Peyer's patch (tissue), 4 donors: ENCODE data around the gene TMEM51. TPM values are rescaled to one million over a fixed set of nuclear protein-coding genes. Genes with fewer than 3 reads are reported as not detected.
A peak's percentile ranks its signal among the peaks of the same experiment; 100 is the strongest.

ENCODE experiments used
- DNase-seq, 3 donors: peaks; one replicate each; pipeline ENCODE4 v3.0.0-alpha.2; 2017 to 2019
- H3K27ac ChIP-seq, 4 donors: fragments of 200-600 bp; sonication (generic); one replicate each; pipeline ENCODE4 v1.5.1; 2016 to 2019
- H3K27me3 ChIP-seq, 2 donors: fragments of 200-600 bp; sonication (generic); one replicate each; pipeline ENCODE4 v1.5.1; 2019
- H3K36me3 ChIP-seq, 3 donors: fragments of 200-600 bp; sonication (generic); one replicate each; pipeline ENCODE4 v1.5.1; 2016 to 2019
- H3K4me1 ChIP-seq, 4 donors: fragments of 200-600 bp; sonication (generic); one replicate each; pipeline ENCODE4 v1.5.1; 2016 to 2019
- H3K4me3 ChIP-seq, 4 donors: fragments of 200-600 bp; sonication (generic); 1 replicate in 3 of 4; 2 replicates in 1 of 4; pipeline ENCODE4 v1.5.1; 2016 to 2019; ENCODE audit warnings: mild to moderate bottlenecking in 1 of 4
- H3K9me3 ChIP-seq, 4 donors: fragments of 200-600 bp; sonication (generic); one replicate each; pipeline ENCODE4 v1.5.1; 2016 to 2019; ENCODE audit warnings: mild to moderate bottlenecking in 1 of 4
- POLR2A ChIP-seq, 2 donors: fragments of 450-650 bp; IDR thresholded peaks; one replicate each; pipeline ENCODE4 v1.5.1; 2017; ENCODE audit warnings: antibody characterized with exemption in 2 of 2, mild to moderate bottlenecking in 2 of 2, moderate library complexity in 2 of 2
- total RNA-seq, 4 donors: library from RNA; depleted of rRNA; stranded (reverse); fragments of >200 nt; gene quantifications; one replicate each; pipeline ENCODE4 v1.1.0, GENCODE V29; 2016
- TF ChIP-seq, protein P1 (sequence below), 6 experiments: fragments of 450-650 bp in 4 of 6; fragments of 200-600 bp in 2 of 6; sonication (generic) in 1 of 6; IDR thresholded peaks; one replicate each; pipeline ENCODE4 v1.5.1; 2017 to 2019; ENCODE audit warnings: antibody characterized with exemption in 6 of 6, mild to moderate bottlenecking in 3 of 6, moderate library complexity in 1 of 6

Gene TMEM51
- total RNA-seq, 4 donors from 2014 or later: 3.3 to 31.0 (median 20.6) TPM

DNA sequence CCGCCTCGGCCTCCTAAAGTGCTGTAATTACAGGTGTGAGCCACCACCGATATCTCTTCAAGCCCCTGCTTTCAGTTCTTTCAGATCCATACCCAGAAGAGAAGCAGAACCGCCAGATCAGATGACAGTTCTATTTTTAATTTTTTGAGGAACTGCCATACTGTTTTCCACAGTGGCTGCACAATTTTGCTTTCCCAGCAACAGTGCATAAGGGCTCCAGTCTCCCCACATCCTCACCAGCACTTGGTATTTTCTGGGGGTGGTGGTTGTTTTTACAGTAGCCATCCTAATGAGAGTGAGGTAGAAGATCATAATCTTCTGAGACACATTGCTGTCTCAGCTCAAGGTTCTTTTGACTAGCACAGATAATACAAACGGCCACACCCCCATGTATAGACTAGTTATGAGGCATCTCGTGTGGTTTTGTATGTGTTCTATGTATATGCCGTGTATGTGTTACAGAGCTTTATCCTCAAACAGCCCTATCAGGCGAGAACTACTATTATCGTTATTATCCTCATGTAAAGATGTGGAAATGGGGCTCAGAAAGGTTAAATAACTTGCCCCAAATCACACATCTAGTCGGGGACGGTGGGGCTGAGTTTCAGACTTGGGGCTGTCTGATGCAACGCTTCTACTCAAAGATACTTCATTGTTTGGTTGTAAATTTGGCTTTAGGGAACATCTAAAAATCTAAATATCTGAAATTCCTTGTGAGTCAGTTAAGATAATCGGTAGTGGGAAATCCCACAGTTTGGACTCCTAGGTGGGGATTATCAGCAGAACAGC, 105.5 kb downstream of the TMEM51 start:
- Histone ChIP-seq H3K36me3 (no peaks in the 10 kb centered on the region), H3K9me3 (no peaks in the 10 kb centered on the region), H3K4me3 (no peak overlapping the region), H3K4me1 (peaks cover 0 to 24% (median 0%) of the 10 kb centered on the region in 4 donors), H3K27me3 (no peaks in the 10 kb centered on the region), H3K27ac (peak overlapping the region in 2 of 4 donors; percentile 3 to 32)
- DNase-seq: no peak
- no peak for TF ChIP-seq POLR2A (IDR thresholded peaks at IDR 0.05)
- TF ChIP-seq, protein P1, sequence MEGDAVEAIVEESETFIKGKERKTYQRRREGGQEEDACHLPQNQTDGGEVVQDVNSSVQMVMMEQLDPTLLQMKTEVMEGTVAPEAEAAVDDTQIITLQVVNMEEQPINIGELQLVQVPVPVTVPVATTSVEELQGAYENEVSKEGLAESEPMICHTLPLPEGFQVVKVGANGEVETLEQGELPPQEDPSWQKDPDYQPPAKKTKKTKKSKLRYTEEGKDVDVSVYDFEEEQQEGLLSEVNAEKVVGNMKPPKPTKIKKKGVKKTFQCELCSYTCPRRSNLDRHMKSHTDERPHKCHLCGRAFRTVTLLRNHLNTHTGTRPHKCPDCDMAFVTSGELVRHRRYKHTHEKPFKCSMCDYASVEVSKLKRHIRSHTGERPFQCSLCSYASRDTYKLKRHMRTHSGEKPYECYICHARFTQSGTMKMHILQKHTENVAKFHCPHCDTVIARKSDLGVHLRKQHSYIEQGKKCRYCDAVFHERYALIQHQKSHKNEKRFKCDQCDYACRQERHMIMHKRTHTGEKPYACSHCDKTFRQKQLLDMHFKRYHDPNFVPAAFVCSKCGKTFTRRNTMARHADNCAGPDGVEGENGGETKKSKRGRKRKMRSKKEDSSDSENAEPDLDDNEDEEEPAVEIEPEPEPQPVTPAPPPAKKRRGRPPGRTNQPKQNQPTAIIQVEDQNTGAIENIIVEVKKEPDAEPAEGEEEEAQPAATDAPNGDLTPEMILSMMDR (IDR thresholded peaks at IDR 0.05): no peak

DNA sequence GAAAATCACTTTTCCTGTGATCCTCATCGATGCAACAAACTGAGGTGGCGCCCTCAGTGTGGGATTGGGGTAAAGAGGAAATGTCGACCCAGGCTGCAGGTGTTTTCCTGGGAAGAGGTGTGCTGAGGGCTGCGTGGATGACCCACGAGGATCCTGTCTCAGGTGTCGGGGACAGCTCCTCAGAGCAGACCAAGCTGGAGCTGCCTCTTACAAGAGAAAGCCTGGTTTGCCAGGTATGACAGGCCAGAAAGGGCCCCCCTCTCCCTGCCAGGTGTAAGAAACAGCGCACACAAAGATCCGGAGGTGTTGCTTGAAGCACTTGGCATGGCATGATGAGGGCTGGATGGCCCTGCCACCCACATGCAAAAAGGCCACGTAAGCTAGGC, 106.1 kb downstream of the TMEM51 start:
- H3K4me3 ChIP-seq: no peak overlapping the region
- H3K9me3 ChIP-seq: no peaks in the 10 kb centered on the region
- DNase-seq: no peak
- H3K36me3 ChIP-seq: no peaks in the 10 kb centered on the region
- TF ChIP-seq, protein P1 (IDR thresholded peaks at IDR 0.05): no peak
- TF ChIP-seq POLR2A (IDR thresholded peaks at IDR 0.05): no peak
- H3K27me3 ChIP-seq: no peaks in the 10 kb centered on the region
- peak overlapping the region in 2 of 4 donors; percentile 3 to 59 for H3K27ac ChIP-seq
- peaks cover 0 to 24% (median 0%) of the 10 kb centered on the region in 4 donors for H3K4me1 ChIP-seq

DNA sequence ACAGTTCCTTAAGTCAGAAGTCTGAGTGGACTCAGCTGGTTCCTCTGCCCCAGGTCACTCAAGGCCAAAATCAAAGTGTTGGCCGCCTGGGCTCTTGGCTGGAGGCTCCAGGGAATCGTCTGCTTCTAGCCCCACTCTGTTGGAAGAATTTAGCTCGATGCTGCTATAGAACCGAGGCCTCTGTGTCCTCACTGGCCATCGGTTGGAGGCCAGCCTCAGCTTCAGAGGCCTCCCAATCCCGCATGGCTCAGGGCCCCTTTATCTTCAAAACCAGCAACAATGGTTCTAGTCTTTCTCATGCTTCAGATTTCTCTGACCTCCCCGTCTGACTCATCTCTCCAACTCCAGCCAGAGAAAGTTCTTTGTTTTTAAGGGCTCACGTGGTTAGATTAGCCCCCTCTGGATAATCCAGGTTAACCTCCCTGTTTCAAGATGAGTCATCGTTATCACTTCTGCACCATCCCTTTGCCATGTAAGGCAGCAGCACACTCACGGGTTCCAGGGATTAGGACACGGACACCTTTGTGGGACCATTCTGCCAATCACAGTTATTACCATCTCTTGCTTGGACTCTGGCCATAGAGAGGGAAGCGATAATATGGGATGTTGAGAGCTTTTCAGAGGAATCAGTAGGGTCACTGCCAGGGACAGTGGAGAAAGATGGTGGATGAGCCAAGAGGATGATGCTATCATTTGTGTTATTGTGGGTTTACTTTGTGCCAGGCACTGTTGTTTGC, 107.0 kb downstream of the TMEM51 start:
- Histone ChIP-seq H3K36me3 (no peaks in the 10 kb centered on the region), H3K27me3 (no peaks in the 10 kb centered on the region), H3K27ac (peak overlapping the region in 2 of 4 donors; percentile 59 to 64), H3K4me1 (peaks cover 0 to 24% (median 0%) of the 10 kb centered on the region in 4 donors), H3K4me3 (no peak overlapping the region), H3K9me3 (no peaks in the 10 kb centered on the region)
- TF ChIP-seq, protein P1 (IDR thresholded peaks at IDR 0.05): no peak
- no peak for TF ChIP-seq POLR2A (IDR thresholded peaks at IDR 0.05)
- DNase-seq: no peak

DNA sequence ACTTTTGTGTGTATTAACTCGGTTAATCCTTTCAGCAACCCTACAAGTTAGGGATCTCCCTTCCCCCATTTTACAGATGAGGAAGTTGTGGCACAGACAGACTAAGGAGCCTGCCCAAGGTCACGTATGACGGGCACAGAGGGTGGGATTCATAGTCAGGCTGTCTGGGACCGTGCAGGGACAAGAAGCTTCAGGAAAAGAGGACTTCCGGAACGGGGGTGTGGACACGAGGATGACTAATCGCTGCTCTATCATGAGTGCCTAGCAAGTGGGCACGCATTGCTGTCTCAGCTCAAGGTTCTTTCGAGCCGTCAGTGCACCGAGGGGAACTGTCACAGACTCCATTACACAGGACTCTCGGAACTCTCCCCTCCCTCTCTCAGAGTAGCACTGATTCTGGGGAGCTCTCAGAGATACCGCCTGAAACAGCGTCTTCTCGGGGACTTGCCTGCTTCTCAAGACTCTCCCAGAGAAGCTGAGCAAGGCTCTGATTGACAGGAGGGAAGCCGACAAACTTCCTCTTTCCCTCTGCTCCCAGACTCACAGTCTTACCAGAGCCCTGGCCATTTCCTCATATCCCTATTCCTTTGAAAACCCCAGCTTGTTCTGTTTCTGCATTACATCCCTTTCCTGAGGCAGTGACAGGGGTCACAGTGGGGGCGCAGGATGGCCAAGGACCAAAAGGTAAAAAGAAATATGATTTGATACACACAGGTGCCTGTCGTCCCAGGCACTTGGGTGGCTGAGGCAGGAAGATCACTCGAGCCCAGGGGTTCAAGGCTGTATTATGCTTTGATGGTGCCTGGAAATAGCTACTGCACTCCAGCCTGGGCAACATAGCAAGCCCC, 107.8 kb downstream of the TMEM51 start:
- peak in 2 of 3 donors; percentile 70 to 85 for DNase-seq
- TF ChIP-seq, protein P1 (IDR thresholded peaks at IDR 0.05): no peak
- peak in 1 of 2 donors; percentile 44 for TF ChIP-seq POLR2A (IDR thresholded peaks at IDR 0.05)
- Histone ChIP-seq H3K4me1 (peaks cover 0 to 24% (median 0%) of the 10 kb centered on the region in 4 donors), H3K4me3 (peak overlapping the region in 2 of 4 donors; percentile 30 to 47), H3K36me3 (no peaks in the 10 kb centered on the region), H3K27me3 (no peaks in the 10 kb centered on the region), H3K27ac (peak overlapping the region in 3 of 4 donors; percentile 11 to 64 (median 59)), H3K9me3 (no peaks in the 10 kb centered on the region)

DNA sequence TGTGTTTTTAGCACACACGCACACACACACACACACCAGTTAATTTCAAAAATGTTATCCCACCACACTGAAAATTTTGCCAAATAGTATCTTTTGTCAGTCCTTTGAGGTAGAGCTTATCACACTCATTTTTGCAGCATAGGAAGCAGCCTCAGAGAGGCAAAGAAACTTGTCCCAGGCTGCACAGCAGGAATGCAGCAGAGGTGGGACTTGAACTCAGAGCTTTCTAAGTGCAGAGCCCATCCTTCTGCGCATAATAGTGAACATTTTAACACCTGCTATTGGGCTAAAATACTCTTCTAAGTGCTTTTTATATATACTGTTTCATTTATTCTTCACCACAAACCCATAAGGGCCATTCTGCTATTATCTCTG, 108.4 kb downstream of the TMEM51 start:
- H3K4me3 ChIP-seq: no peak overlapping the region
- peaks cover 0 to 24% (median 0%) of the 10 kb centered on the region in 4 donors for H3K4me1 ChIP-seq
- no peak for DNase-seq
- H3K36me3 ChIP-seq: no peaks in the 10 kb centered on the region
- no peaks in the 10 kb centered on the region for H3K9me3 ChIP-seq
- no peak for TF ChIP-seq POLR2A (IDR thresholded peaks at IDR 0.05)
- TF ChIP-seq, protein P1 (IDR thresholded peaks at IDR 0.05): no peak
- H3K27ac ChIP-seq: peak overlapping the region in 3 of 4 donors; percentile 11 to 64 (median 59)
- H3K27me3 ChIP-seq: no peaks in the 10 kb centered on the region
